GM12878 (cell line): ENCODE data around the gene NPIPA1. TPM values are rescaled to one million over a fixed set of nuclear protein-coding genes. Genes with fewer than 3 reads are reported as not detected.
"Not testable (repeated sequence)": the region's sequence is repeated elsewhere in the genome, so short reads cannot be mapped to it uniquely, and the experiment has no call there.

Source experiments
- ATAC-seq: fragments of 200-7000 bp; cut with Tn5 transposase; 3 replicates; pipeline ENCODE4 v1.9.1; 2020; ENCODE audit warnings: mild to moderate bottlenecking, moderate library complexity
- Bru-seq: library from RNA; stranded (reverse); fragments of 400-500 nt; gene quantifications from one replicate; lab custom pipeline; 2021; lab: Mats Ljungman, UMichigan
- BruChase-seq, 2 experiments: library from RNA; stranded (reverse); fragments of 400-500 nt; gene quantifications; one replicate each; lab custom pipeline; 2021; lab: Mats Ljungman, UMichigan
- BruUV-seq: library from RNA; stranded (reverse); fragments of 400-500 nt; replicated peaks from 2 replicates; lab custom pipeline; 2021; lab: Mats Ljungman, UMichigan
- CTCF ChIA-PET: fragments of 300-600 bp; sonication (Branson Sonifier 250); formaldehyde crosslinking; extraction: SDS; loops from one replicate; lab custom pipeline; 2021; ENCODE audit warnings: inconsistent platforms; lab: Yijun Ruan, JAX
- POLR2A ChIA-PET: fragments of 350-600 bp; formaldehyde crosslinking; extraction: SDS; loops from one replicate; lab custom pipeline; 2021; ENCODE audit warnings: inconsistent platforms; lab: Charles Lee
- RAD21 ChIA-PET: fragments of 300-600 bp; sonication (Branson Sonifier 250); formaldehyde crosslinking; loops from one replicate; lab custom pipeline; 2023; ENCODE audit warnings: antibody characterized with exemption; ENCODE audit not compliant: unreplicated experiment; lab: Charles Lee
- SMC1A ChIA-PET: fragments of 300-600 bp; sonication (Branson Sonifier 250); formaldehyde crosslinking; loops from one replicate; lab custom pipeline; 2023; ENCODE audit not compliant: unreplicated experiment, uncharacterized antibody; lab: Charles Lee
- DNase-seq: peaks from one replicate; pipeline ENCODE4 v3.0.0-alpha.2; 2011; ENCODE audit warnings: low read depth, low spot score
- FAIRE-seq: peaks from 3 replicates; lab custom pipeline; 2011; peaks lifted over from hg19 to GRCh38; lab: Jason Lieb, UNC
- H2AFZ ChIP-seq: 2 replicates; pipeline ENCODE4 v1.6.0; 2011; ENCODE audit warnings: low read depth, low read length, control low read depth; ENCODE audit not compliant: control insufficient read depth
- H3K27ac ChIP-seq: 2 replicates; pipeline ENCODE4 v1.5.1; 2011; ENCODE audit warnings: control low read depth; ENCODE audit not compliant: control insufficient read depth, insufficient read depth
- H3K27me3 ChIP-seq, 2 experiments: replicated peaks in 1 of 2; 2 replicates each; pipeline versions ENCODE4 v1.6.0 to v1.6.1; 2011; ENCODE audit warnings: low read length in 1 of 2; ENCODE audit not compliant: control insufficient read depth in 2 of 2, insufficient read depth in 2 of 2
- H3K36me3 ChIP-seq, 2 experiments: 2 replicates each; pipeline ENCODE4 v1.5.1; 2011; ENCODE audit warnings: low read length in 1 of 2; ENCODE audit not compliant: control insufficient read depth in 2 of 2, insufficient read depth in 2 of 2
- H3K4me1 ChIP-seq: 2 replicates; pipeline ENCODE4 v1.6.1; 2011; ENCODE audit warnings: mild to moderate bottlenecking, low read length, moderate library complexity, mixed read lengths; ENCODE audit not compliant: control insufficient read depth, insufficient read depth
- H3K4me2 ChIP-seq: 2 replicates; pipeline ENCODE4 v1.6.0; 2011; ENCODE audit warnings: control low read depth; ENCODE audit not compliant: control insufficient read depth, insufficient read depth
- H3K4me3 ChIP-seq: fragments of 200-600 bp; sonication (generic); 2 replicates; pipeline ENCODE4 v1.5.1; 2016
- H3K79me2 ChIP-seq: 2 replicates; pipeline ENCODE4 v1.6.0; 2011; ENCODE audit warnings: low read length; ENCODE audit not compliant: control insufficient read depth, insufficient read depth
- H3K9ac ChIP-seq: 2 replicates; pipeline ENCODE4 v1.8.0; 2011; ENCODE audit warnings: low read length, control low read depth, mixed read lengths; ENCODE audit not compliant: control insufficient read depth, insufficient read depth
- H3K9me3 ChIP-seq: replicated peaks from 3 replicates; pipeline ENCODE4 v1.5.1; 2011; ENCODE audit warnings: mild to moderate bottlenecking, low read length; ENCODE audit not compliant: control insufficient read depth, insufficient read depth
- H4K20me1 ChIP-seq: 2 replicates; pipeline ENCODE4 v1.6.0; 2011; ENCODE audit not compliant: control insufficient read depth, insufficient read depth
- WGBS: methylation state at CpG from one replicate; pipeline ENCODE4 v1.1.6; 2016; ENCODE audit warnings: low lambda C conversion rate; ENCODE audit not compliant: insufficient replicate concordance, insufficient coverage; ENCODE audit errors: missing lambda C conversion rate; 5-methylcytosine and 5-hydroxymethylcytosine counted together
- in situ Hi-C: fragments of 300-500 bp; cut with MboI; formaldehyde crosslinking; loops from 9 replicates; pipeline ENCODE4 v1.14.3; 2018; ENCODE audit warnings: mixed read lengths
- intact Hi-C: fragments of 100-400 bp; cut with micrococcal nuclease; formaldehyde crosslinking; loops from one replicate; pipeline ENCODE4 v1.14.2; 2022; ENCODE audit not compliant: unreplicated experiment
- long read RNA-seq, 2 experiments: library from polyadenylated mRNA; unstranded; transcript quantifications; one replicate each; pipeline ENCODE4 v2.0.0, GENCODE V29; 2019 to 2020
- polyA minus RNA-seq, 3 experiments: library from RNA; depleted of rRNA, polyadenylated mRNA; stranded (reverse); fragments of >200 nt; gene quantifications; 2 replicates each; pipeline ENCODE4 v1.2.3, GENCODE V29; 2011
- polyA plus RNA-seq, 11 experiments: library from polyadenylated mRNA; depleted of rRNA in 4 of 11; unstranded in 6 of 11; stranded (reverse) in 5 of 11; fragments of >200 nt; fragmentation: Nextera tagmentation in 4 of 11; fragmentation: Illumina TruSeq in 1 of 11; extraction: Ambion mirVana in 4 of 11; extraction: Trizol in 1 of 11; gene quantifications; 1 replicate in 1 of 11; 2 replicates in 10 of 11; pipeline versions ENCODE4 v1.2.1 to v1.2.3, GENCODE V29; 2011 to 2016; ENCODE audit warnings: inconsistent platforms in 2 of 11, missing spikeins in 2 of 11, low read depth in 1 of 11
- total RNA-seq, 4 experiments: library from RNA; depleted of rRNA in 3 of 4; stranded (reverse); fragments of >200 nt in 3 of 4; fragmentation: Illumina TruSeq in 1 of 4; extraction: Trizol in 1 of 4; gene quantifications; 2 replicates each; pipeline versions ENCODE4 v1.2.1 to v1.2.3, GENCODE V29; 2013 to 2021

Gene NPIPA1
- total RNA-seq (2013; cell fraction: nucleolus; rRNA removed): 165 and 181 TPM in 2 replicates
- total RNA-seq (2014; rRNA removed): 13.6 and 13.7 TPM in 2 replicates
- total RNA-seq (2014; rRNA removed; fragmentation: Illumina TruSeq; extraction: Trizol): 14.6 and 15.7 TPM in 2 replicates
- total RNA-seq (2021): 42.8 and 42.9 TPM in 2 replicates
- 26.3 TPM for polyA plus RNA-seq (2011; ENCODE audit: low read depth)
- 36.0 and 39.8 TPM in 2 replicates for polyA plus RNA-seq (2011; rRNA removed)
- 16.9 and 22.3 TPM in 2 replicates for polyA plus RNA-seq (2011; cell fraction: cytosol; rRNA removed)
- 228 and 263 TPM in 2 replicates for polyA plus RNA-seq (2011; cell fraction: nucleus; rRNA removed)
- polyA plus RNA-seq (2012): 48.7 and 63.6 TPM in 2 replicates
- 32.4 and 50.4 TPM in 2 replicates for polyA plus RNA-seq (2014; fragmentation: Illumina TruSeq; extraction: Trizol)
- 1 to 10 TPM; 7.7 to 8.9 TPM for polyA plus RNA-seq (2014; fragmentation: Nextera tagmentation; extraction: Ambion mirVana)
- polyA plus RNA-seq (2014; rRNA removed): 30.1 and 31.4 TPM in 2 replicates
- polyA plus RNA-seq (2016; fragmentation: Nextera tagmentation; extraction: Ambion mirVana): 10 to 100 TPM in 1 of 2 experiments, 1 to 10 TPM in 1; 9.3 to 10.2 TPM
- polyA minus RNA-seq (2011; rRNA and poly(A)+ RNA removed): 16.1 and 17.8 TPM in 2 replicates
- polyA minus RNA-seq (2011; cell fraction: cytosol; rRNA and poly(A)+ RNA removed): 8.3 and 9.5 TPM in 2 replicates
- polyA minus RNA-seq (2011; cell fraction: nucleus; rRNA and poly(A)+ RNA removed): 37.6 and 53.8 TPM in 2 replicates
- Bru-seq, nascent RNA: percentile 48 among the genes with signal in this experiment
- BruChase-seq, experiment 1, labeled RNA remaining after a 6-hour chase: percentile 66 among the genes with signal in this experiment
- BruChase-seq, experiment 2, labeled RNA remaining after a 2-hour chase: percentile 61 among the genes with signal in this experiment
- long read RNA-seq, experiment 1, partial matches to known transcripts: 0 of 1 reads
- long read RNA-seq, experiment 1, other reads (novel, unspliced or antisense): 1 of 1 reads
- long read RNA-seq, experiment 2, partial matches to known transcripts: 0 of 2 reads
- long read RNA-seq, experiment 2, other reads (novel, unspliced or antisense): 2 of 2 reads

DNA sequence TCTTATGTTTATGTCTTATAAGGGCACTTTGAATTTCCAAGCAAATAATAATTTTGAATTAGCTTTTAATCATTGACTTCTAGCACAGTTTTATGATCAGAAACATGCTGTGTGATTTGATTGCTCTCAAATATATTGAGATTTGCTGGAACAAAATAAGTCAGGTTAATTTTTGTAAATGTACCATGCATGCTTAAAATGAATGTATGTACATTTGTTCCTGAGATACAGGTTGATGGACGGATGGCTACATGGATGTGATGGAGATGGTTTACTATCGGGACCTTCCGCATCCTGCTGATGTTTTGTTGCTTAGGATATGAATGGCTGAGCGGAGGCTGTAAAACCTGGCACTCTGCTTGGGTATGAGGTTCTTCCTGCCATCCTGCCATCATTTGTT is at the start of gene NPIPA1:
Gene NPIPA1 (plus strand): TSS at position 301 of the 400 bp plus-strand sequence. CDS start 0 bp downstream, at position 301.
- H4K20me1 ChIP-seq, H3K79me2 ChIP-seq, ATAC-seq, H3K4me1 ChIP-seq, H3K36me3 ChIP-seq, H3K9ac ChIP-seq, RAD21 ChIA-PET, BruUV-seq, H3K27me3 ChIP-seq, H3K27ac ChIP-seq, H3K4me2 ChIP-seq, in situ Hi-C loops, SMC1A ChIA-PET, DNase-seq, H2AFZ ChIP-seq, H3K9me3 ChIP-seq, POLR2A ChIA-PET, CTCF ChIA-PET, intact Hi-C loops, FAIRE-seq, H3K4me3 ChIP-seq: not testable (repeated sequence)
- no CpG with 5 or more reads among the region's 4 CpGs for WGBS

DNA sequence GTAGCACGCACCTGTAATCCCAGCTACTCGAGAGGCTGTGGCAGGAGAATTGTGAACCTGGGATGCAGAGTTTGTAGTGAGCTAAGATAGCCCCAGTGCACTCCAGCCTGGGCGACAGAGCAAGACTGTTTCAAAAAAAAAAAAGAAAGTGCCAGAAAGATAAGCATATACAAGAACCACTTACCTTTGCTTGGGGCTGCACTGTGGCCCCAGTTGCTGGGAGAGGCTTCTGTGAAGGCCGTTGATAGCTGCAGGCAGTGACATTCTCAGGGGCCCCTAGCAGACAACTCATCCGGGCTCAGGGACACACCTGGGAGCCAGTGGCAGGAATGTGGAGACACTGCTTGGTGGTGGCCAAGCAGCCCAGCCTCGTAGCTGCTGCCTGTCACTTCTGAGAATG is 45.1 kb upstream of the NPIPA1 start:
- H3K4me2 ChIP-seq, DNase-seq, H2AFZ ChIP-seq, ATAC-seq, SMC1A ChIA-PET, H3K36me3 ChIP-seq, in situ Hi-C loops, H3K9me3 ChIP-seq, intact Hi-C loops, CTCF ChIA-PET, H3K79me2 ChIP-seq, POLR2A ChIA-PET, H3K9ac ChIP-seq, FAIRE-seq, H3K4me1 ChIP-seq, H3K4me3 ChIP-seq, RAD21 ChIA-PET, H3K27me3 ChIP-seq, H4K20me1 ChIP-seq, H3K27ac ChIP-seq, BruUV-seq: not testable (repeated sequence)
- WGBS: 97% methylated on average over 3 of the region's 6 CpGs

DNA sequence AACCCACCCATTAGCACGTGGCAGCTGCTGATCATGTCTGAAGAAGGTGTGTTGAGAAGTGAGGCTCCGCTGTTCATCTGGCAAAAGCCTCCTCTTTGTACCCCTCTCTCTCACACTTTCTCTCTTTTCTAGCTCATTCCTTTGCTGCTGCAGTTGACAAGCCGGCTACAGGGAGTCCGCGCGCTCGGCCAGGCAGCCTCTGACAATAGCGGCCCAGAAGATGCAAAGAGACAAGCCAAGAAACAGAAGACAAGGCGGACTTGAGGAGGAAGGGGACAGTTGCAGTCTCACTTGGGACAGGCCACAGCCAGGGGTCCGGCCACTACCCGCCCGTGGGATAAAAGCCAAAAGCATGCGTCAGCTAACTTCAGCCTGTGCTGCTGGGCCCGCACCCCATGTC is 41.9 kb upstream of the NPIPA1 start:
- H3K4me3 ChIP-seq, H3K79me2 ChIP-seq, H2AFZ ChIP-seq, SMC1A ChIA-PET, H3K27ac ChIP-seq, intact Hi-C loops, in situ Hi-C loops, BruUV-seq, POLR2A ChIA-PET, H4K20me1 ChIP-seq, H3K9ac ChIP-seq, H3K4me1 ChIP-seq, CTCF ChIA-PET, H3K36me3 ChIP-seq, DNase-seq, H3K4me2 ChIP-seq, H3K9me3 ChIP-seq, ATAC-seq, H3K27me3 ChIP-seq, FAIRE-seq, RAD21 ChIA-PET: not testable (repeated sequence)
- WGBS: 86% methylated on average over 10 of the region's 14 CpGs
